ENCODE results near the gene STK33.

The STK33 gene

GRCh38 chr11:8593935-8594909 is at the start of gene STK33:
TSS of gene STK33 (minus strand) at chr11:8594228. CDS start at chr11:8474905, 119,323 bp downstream.
- DNase-seq: peak; percentile 17

- DNase-seq: no peak
These were observed 48.3 kb upstream of the STK33 start for GRCh38 chr11:8642196-8642841.

- DNase-seq: no peak
These were observed 47.3 kb upstream of the STK33 start for GRCh38 chr11:8641332-8641731.

- no peak for DNase-seq
These were observed 46.4 kb upstream of the STK33 start for GRCh38 chr11:8640267-8640906.

- DNase-seq: no peak
These were observed 45.6 kb upstream of the STK33 start for GRCh38 chr11:8639655-8640054.

GRCh38 chr11:8638300-8638699 is 44.3 kb upstream of the STK33 start:
- DNase-seq: no peak

GRCh38 chr11:8636127-8636526 is 42.1 kb upstream of the STK33 start:
- no peak for DNase-seq

GRCh38 chr11:8634498-8634897 is 40.5 kb upstream of the STK33 start:
- DNase-seq: no peak

GRCh38 chr11:8631395-8632118 is 37.5 kb upstream of the STK33 start:
- no peak for DNase-seq

- DNase-seq: no peak
These were observed 30.7 kb upstream of the STK33 start for GRCh38 chr11:8624698-8625097.

GRCh38 chr11:8621147-8621546 is 27.1 kb upstream of the STK33 start:
- no peak for DNase-seq

GRCh38 chr11:8617063-8617462 is 23.0 kb upstream of the STK33 start:
- DNase-seq: no peak

- DNase-seq: no peak
These were observed 21.4 kb upstream of the STK33 start for GRCh38 chr11:8615291-8616032.

GRCh38 chr11:8614497-8614896 is 20.5 kb upstream of the STK33 start:
- no peak for DNase-seq

GRCh38 chr11:8613036-8613435 is 19.0 kb upstream of the STK33 start:
- no peak for DNase-seq

- no peak for DNase-seq
These were observed 18.5 kb upstream of the STK33 start for GRCh38 chr11:8612522-8612921.

- peak; percentile 50 for DNase-seq
These were observed 16.6 kb upstream of the STK33 start for GRCh38 chr11:8610532-8611116.

GRCh38 chr11:8608652-8609051 is 14.6 kb upstream of the STK33 start:
- no peak for DNase-seq

- DNase-seq: no peak
These were observed 12.0 kb upstream of the STK33 start for GRCh38 chr11:8605971-8606563.

- DNase-seq: no peak
These were observed 10.2 kb upstream of the STK33 start for GRCh38 chr11:8604078-8604723.

- DNase-seq: no peak
These were observed 9.7 kb upstream of the STK33 start for GRCh38 chr11:8603696-8604077.

All from NCI-H187 treated with DMSO at 0.1 percent for 48 hours (cell line).